ENCODE results near the gene COL12A1. TPM values are rescaled to one million over a fixed set of nuclear protein-coding genes. Genes with fewer than 3 reads are reported as not detected.

COL12A1 gene
- total RNA-seq, 4 donors from 2014 or later = 208 to 539 (median 257) TPM

GRCh38 chr6:75170691-75171560 lies 34.9 kb downstream of the COL12A1 start:
- Histone ChIP-seq H3K4me3 (no peak overlapping the region), H3K4me1 (peaks cover 0 to 67% (median 20%) of the 10 kb centered on the region in 4 donors), H3K27me3 (no peaks in the 10 kb centered on the region), H3K36me3 (peaks cover 0 to 20% (median 0%) of the 10 kb centered on the region in 3 donors), H3K9me3 (no peaks in the 10 kb centered on the region), H3K27ac (peak overlapping the region in 2 of 4 donors; percentile 42 to 67)
- DNase-seq (ENCODE audit: low spot score in 2 of 2) = no peak
- WGBS, 2 donors = 22 to 26% methylated on average over 2 of the region's 2 CpGs
- TF ChIP-seq POLR2A (IDR thresholded peaks at IDR 0.05) (no peak), EP300 (IDR thresholded peaks at IDR 0.05) (peak in 1 of 2 donors; percentile 39)

- no peaks in the 10 kb centered on the region for H3K27me3 ChIP-seq
Observed at GRCh38 chr6:75169689-75170586, 35.9 kb downstream of the COL12A1 start.

GRCh38 chr6:75167851-75168250 lies 38.0 kb downstream of the COL12A1 start:
- Histone ChIP-seq H3K27me3 (no peaks in the 10 kb centered on the region), H3K36me3 (no peaks in the 10 kb centered on the region), H3K9me3 (no peaks in the 10 kb centered on the region), H3K27ac (peak overlapping the region in 1 of 4 donors; percentile 47), H3K4me1 (peaks cover 0 to 63% (median 19%) of the 10 kb centered on the region in 4 donors), H3K4me3 (no peak overlapping the region)
- WGBS, 2 donors = 66 to 67% methylated on average over 2 of the region's 2 CpGs
- DNase-seq (ENCODE audit: low spot score in 2 of 2) = no peak
- TF ChIP-seq EP300 (IDR thresholded peaks at IDR 0.05) = no peak
- TF ChIP-seq POLR2A (IDR thresholded peaks at IDR 0.05) = no peak
- no peak for TF ChIP-seq CTCF (IDR thresholded peaks at IDR 0.05)

More at GRCh38 chr6:75169689-75170586, 35.9 kb downstream of the COL12A1 start:
- Histone ChIP-seq H3K4me3 (no peak overlapping the region), H3K4me1 (peaks cover 0 to 68% (median 20%) of the 10 kb centered on the region in 4 donors), H3K9me3 (no peaks in the 10 kb centered on the region), H3K36me3 (peaks cover 0 to 12% (median 0%) of the 10 kb centered on the region in 3 donors), H3K27ac (peak overlapping the region in 2 of 4 donors; percentile 42 to 67)
- no peak for TF ChIP-seq POLR2A (IDR thresholded peaks at IDR 0.05)
- TF ChIP-seq EP300 (IDR thresholded peaks at IDR 0.05) = no peak
- no peak for TF ChIP-seq CTCF (IDR thresholded peaks at IDR 0.05)
- no peak for DNase-seq (ENCODE audit: low spot score in 2 of 2)
- 41 to 62% methylated on average over 2 of the region's 2 CpGs for WGBS, 2 donors

GRCh38 chr6:75167325-75167724 lies 38.5 kb downstream of the COL12A1 start:
- H3K4me1 ChIP-seq = peaks cover 0 to 58% (median 17%) of the 10 kb centered on the region in 4 donors
- no peaks in the 10 kb centered on the region for H3K9me3 ChIP-seq
- H3K27ac ChIP-seq = peak overlapping the region in 1 of 4 donors; percentile 46
- H3K27me3 ChIP-seq = no peaks in the 10 kb centered on the region
- H3K36me3 ChIP-seq = no peaks in the 10 kb centered on the region
- 16 to 23% methylated on average over 3 of the region's 3 CpGs for WGBS, 2 donors
- DNase-seq (ENCODE audit: low spot score in 2 of 2) = no peak
- H3K4me3 ChIP-seq = no peak overlapping the region
- no peak for TF ChIP-seq EP300 (IDR thresholded peaks at IDR 0.05)

GRCh38 chr6:75166773-75167172 lies 39.1 kb downstream of the COL12A1 start:
- DNase-seq (ENCODE audit: low spot score in 2 of 2) = no peak
- H3K4me1 ChIP-seq = peaks cover 0 to 53% (median 13%) of the 10 kb centered on the region in 4 donors
- H3K27me3 ChIP-seq = no peaks in the 10 kb centered on the region
- WGBS, 2 donors = 44% methylated on average over 2 of the region's 2 CpGs
- TF ChIP-seq CTCF (IDR thresholded peaks at IDR 0.05) (no peak), POLR2A (IDR thresholded peaks at IDR 0.05) (no peak), EP300 (IDR thresholded peaks at IDR 0.05) (no peak)
- peak overlapping the region in 1 of 4 donors; percentile 46 for H3K27ac ChIP-seq
- H3K9me3 ChIP-seq = no peaks in the 10 kb centered on the region
- H3K4me3 ChIP-seq = no peak overlapping the region
- no peaks in the 10 kb centered on the region for H3K36me3 ChIP-seq

All from tibial nerve (tissue), 4 donors.